ENCODE results near the gene FKTN.

FKTN gene

DNA sequence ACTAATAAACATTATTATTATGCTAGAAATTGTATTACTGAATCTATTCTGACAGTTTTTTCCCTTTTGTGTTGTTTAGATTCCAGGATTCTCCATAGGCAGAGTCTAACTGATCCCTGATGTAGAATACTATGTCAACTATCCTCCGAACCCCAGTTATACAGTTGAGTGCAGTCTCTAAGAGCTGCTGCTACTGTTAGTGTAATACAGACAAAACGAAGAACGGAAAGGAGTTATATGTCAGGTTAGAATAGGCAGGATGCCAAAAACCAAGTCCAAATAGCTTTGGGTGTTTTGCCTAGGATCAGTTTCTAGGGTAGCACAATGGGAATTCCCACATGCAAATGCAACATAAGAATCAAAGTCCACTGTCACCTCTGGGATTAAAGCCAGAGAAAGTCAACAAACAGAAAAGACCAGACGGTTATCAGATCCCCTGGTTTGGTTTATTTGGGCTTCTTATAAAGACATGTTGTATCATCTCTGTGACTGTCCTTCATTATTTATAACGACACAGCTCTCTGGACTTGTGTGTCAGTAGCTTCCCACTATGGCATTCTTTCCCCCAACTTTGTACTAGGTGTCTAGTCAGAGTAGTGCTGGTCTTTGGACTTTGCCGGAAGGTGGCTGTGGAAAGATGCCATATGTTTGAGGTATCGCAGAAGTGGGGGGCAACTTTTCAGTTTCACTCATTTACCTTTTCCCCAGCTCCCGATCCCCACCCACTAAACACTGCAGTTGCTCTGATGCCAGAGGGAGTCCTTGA, 121.5 kb downstream of the FKTN start:
- no peak overlapping the region for H3K9ac ChIP-seq
- no peaks in the 10 kb centered on the region for H3K27me3 ChIP-seq (ENCODE audit: insufficient read depth, low read depth)
- no peaks in the 10 kb centered on the region for H3K4me1 ChIP-seq (ENCODE audit: low read depth, poor library complexity, severe bottlenecking)
- H2AFZ ChIP-seq (ENCODE audit: low read depth), result no peak overlapping the region
- no peak overlapping the region for H3K4me3 ChIP-seq (IDR thresholded peaks at IDR 0.05; ENCODE audit: insufficient read depth, low read depth, low read length)
- no peaks in the 10 kb centered on the region for H3K36me3 ChIP-seq (ENCODE audit: insufficient read depth)
- TF ChIP-seq, protein P1, sequence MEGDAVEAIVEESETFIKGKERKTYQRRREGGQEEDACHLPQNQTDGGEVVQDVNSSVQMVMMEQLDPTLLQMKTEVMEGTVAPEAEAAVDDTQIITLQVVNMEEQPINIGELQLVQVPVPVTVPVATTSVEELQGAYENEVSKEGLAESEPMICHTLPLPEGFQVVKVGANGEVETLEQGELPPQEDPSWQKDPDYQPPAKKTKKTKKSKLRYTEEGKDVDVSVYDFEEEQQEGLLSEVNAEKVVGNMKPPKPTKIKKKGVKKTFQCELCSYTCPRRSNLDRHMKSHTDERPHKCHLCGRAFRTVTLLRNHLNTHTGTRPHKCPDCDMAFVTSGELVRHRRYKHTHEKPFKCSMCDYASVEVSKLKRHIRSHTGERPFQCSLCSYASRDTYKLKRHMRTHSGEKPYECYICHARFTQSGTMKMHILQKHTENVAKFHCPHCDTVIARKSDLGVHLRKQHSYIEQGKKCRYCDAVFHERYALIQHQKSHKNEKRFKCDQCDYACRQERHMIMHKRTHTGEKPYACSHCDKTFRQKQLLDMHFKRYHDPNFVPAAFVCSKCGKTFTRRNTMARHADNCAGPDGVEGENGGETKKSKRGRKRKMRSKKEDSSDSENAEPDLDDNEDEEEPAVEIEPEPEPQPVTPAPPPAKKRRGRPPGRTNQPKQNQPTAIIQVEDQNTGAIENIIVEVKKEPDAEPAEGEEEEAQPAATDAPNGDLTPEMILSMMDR (conservative IDR thresholded peaks at IDR 0.05; ENCODE audit: low read depth, low read length), result no peak
- H3K4me2 ChIP-seq, result no peak overlapping the region
- no peaks in the 10 kb centered on the region for H3K79me2 ChIP-seq (ENCODE audit: insufficient read depth, low read depth)
- no peaks in the 10 kb centered on the region for H4K20me1 ChIP-seq (ENCODE audit: insufficient read depth)
- H3K27ac ChIP-seq, result no peak overlapping the region

DNA sequence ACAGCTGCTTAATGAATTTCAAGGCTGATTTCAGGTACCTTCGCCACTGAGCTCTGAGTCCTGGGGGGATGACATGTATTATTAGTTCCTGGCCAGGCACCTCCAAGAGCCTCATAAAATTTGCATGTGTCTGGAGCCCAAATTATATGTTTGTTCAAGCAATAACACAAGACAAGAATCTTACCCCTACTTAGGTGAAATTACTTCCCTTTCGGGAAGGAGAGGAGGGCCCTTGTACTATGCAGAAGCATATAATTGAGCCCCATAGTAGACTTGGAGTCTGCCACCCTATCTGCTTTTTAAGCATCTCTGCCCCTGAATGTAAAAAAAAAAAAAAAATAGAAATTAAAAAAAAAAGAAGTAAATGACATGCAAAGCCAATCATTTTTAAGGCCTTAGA, 123.4 kb downstream of the FKTN start:
- no peak overlapping the region for H2AFZ ChIP-seq (ENCODE audit: low read depth)
- no peak overlapping the region for H3K4me2 ChIP-seq
- H3K79me2 ChIP-seq (ENCODE audit: insufficient read depth, low read depth), result no peaks in the 10 kb centered on the region
- no peaks in the 10 kb centered on the region for H3K4me1 ChIP-seq (ENCODE audit: low read depth, poor library complexity, severe bottlenecking)
- no peak overlapping the region for H3K9ac ChIP-seq
- no peak overlapping the region for H3K4me3 ChIP-seq (IDR thresholded peaks at IDR 0.05; ENCODE audit: insufficient read depth, low read depth, low read length)
- TF ChIP-seq, protein P1 (conservative IDR thresholded peaks at IDR 0.05; ENCODE audit: low read depth, low read length), result no peak
- H3K27me3 ChIP-seq (ENCODE audit: insufficient read depth, low read depth), result no peaks in the 10 kb centered on the region
- H3K27ac ChIP-seq, result no peak overlapping the region
- H4K20me1 ChIP-seq (ENCODE audit: insufficient read depth), result no peaks in the 10 kb centered on the region
- H3K36me3 ChIP-seq (ENCODE audit: insufficient read depth), result no peaks in the 10 kb centered on the region

DNA sequence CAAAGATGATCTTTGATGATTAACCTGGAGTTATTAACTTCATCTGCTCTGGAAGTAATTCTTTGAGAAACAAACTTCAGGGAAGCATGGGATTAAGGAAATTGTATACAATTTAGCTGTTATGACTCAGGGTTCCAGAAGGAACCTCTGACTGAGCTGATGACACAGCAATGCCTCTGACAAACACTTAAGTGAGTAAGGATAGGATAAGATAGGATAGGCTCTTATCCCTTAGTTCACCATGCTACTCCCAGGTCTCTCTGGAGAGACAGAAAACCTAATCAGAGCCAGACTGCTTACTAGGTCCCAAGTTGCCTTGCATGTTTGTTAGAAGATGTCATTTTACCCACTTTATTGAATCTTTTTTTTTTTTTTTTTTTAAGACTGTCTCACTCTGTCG, 123.8 kb downstream of the FKTN start:
- H4K20me1 ChIP-seq (ENCODE audit: insufficient read depth), result no peaks in the 10 kb centered on the region
- no peak overlapping the region for H2AFZ ChIP-seq (ENCODE audit: low read depth)
- H3K27me3 ChIP-seq (ENCODE audit: insufficient read depth, low read depth), result no peaks in the 10 kb centered on the region
- TF ChIP-seq, protein P1 (conservative IDR thresholded peaks at IDR 0.05; ENCODE audit: low read depth, low read length), result no peak
- no peaks in the 10 kb centered on the region for H3K79me2 ChIP-seq (ENCODE audit: insufficient read depth, low read depth)
- no peak overlapping the region for H3K4me3 ChIP-seq (IDR thresholded peaks at IDR 0.05; ENCODE audit: insufficient read depth, low read depth, low read length)
- H3K4me2 ChIP-seq, result no peak overlapping the region
- H3K9ac ChIP-seq, result no peak overlapping the region
- H3K4me1 ChIP-seq (ENCODE audit: low read depth, poor library complexity, severe bottlenecking), result no peaks in the 10 kb centered on the region
- no peak overlapping the region for H3K27ac ChIP-seq
- no peaks in the 10 kb centered on the region for H3K36me3 ChIP-seq (ENCODE audit: insufficient read depth)

DNA sequence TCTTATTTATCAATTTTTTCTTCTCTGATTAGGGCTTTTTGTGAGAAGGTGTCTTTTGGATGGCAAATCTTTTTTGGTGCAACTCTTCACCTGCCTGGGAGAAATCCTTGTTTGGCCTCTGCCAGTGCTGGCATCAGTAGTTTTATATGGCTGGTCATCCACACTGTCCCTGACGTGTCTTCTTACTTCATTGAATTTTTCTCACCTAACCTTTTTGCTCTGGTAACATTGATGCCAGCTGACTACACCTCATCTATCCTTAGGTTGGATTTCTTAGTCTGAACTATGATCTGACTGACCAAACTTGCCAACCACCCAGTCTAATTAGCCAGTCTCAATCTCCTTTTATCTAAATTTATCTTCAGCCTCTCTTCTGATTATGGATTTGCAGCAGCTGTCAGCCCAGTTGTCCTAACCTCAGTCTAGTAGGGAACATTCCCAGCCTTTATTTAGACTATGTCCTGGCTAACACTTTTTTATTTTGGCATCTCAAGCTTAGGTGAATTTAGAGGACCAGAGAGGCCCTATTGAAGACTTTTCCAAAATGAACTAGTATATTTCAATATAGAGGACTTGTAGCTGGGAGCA, 125.9 kb downstream of the FKTN start:
- no peak overlapping the region for H3K4me3 ChIP-seq (IDR thresholded peaks at IDR 0.05; ENCODE audit: insufficient read depth, low read depth, low read length)
- H3K27me3 ChIP-seq (ENCODE audit: insufficient read depth, low read depth), result no peaks in the 10 kb centered on the region
- H3K4me2 ChIP-seq, result no peak overlapping the region
- H3K9ac ChIP-seq, result no peak overlapping the region
- H3K27ac ChIP-seq, result no peak overlapping the region
- no peaks in the 10 kb centered on the region for H3K4me1 ChIP-seq (ENCODE audit: low read depth, poor library complexity, severe bottlenecking)
- H3K79me2 ChIP-seq (ENCODE audit: insufficient read depth, low read depth), result no peaks in the 10 kb centered on the region
- no peaks in the 10 kb centered on the region for H4K20me1 ChIP-seq (ENCODE audit: insufficient read depth)
- no peak overlapping the region for H2AFZ ChIP-seq (ENCODE audit: low read depth)
- no peaks in the 10 kb centered on the region for H3K36me3 ChIP-seq (ENCODE audit: insufficient read depth)
- TF ChIP-seq, protein P1 (conservative IDR thresholded peaks at IDR 0.05; ENCODE audit: low read depth, low read length), result no peak

Measured in KMS-11 (cell line).